HG03469 (cell line): ENCODE measurements around the gene HYOU1.
"Not testable (repeated sequence)": the region's sequence is repeated elsewhere in the genome, so short reads cannot be mapped to it uniquely, and the experiment has no call there.

Experiments
- ATAC-seq: cut with Tn5 transposase; IDR thresholded peaks from one replicate; pipeline ENCODE4 v1.9.1; 2021; ENCODE audit warnings: mild to moderate bottlenecking, moderate library complexity, moderate number of reproducible peaks; ENCODE audit not compliant: unreplicated experiment

HYOU1 gene

GRCh38 chr11:119085437-119085847 lies 28.4 kb upstream of the HYOU1 start:
- ATAC-seq: peak; percentile 11

GRCh38 chr11:119084663-119085436 lies 27.8 kb upstream of the HYOU1 start, which contains the start of gene HMBS:
HMBS (plus strand) TSS chr11:119084881; CDS start chr11:119085034, 153 bp downstream.
- peak; percentile 65 for ATAC-seq

DNA sequence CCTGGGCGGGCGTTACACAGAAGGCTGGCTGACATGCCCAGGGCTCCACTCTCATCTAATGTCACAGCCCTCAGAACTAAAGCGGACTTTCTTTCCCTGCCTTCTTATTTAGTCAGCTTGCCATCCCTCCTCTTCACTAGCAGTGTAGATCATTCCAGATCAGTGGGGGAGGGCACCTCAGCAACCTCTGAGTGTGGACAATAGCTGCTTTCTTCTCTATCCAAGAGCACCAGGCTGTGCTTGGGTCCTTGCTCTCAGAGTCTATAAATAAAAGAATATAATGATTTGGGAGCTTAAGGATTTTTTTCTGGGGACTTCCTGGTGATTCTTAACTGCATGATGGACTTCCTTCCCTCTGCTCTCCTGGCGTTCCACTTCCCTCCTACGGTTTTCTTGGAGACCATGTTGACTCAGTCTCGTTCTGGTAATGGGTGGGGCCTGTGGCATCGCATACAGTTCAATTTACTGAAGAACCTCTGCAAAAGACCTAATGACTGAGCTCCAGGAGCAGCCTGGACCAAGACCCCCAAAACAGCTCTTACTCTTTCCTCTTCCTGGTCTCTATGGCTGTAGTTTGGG lies 24.8 kb upstream of the HYOU1 start:
- no peak for ATAC-seq

- ATAC-seq: no peak
Observed at GRCh38 chr11:119078675-119079420, 21.8 kb upstream of the HYOU1 start.

DNA sequence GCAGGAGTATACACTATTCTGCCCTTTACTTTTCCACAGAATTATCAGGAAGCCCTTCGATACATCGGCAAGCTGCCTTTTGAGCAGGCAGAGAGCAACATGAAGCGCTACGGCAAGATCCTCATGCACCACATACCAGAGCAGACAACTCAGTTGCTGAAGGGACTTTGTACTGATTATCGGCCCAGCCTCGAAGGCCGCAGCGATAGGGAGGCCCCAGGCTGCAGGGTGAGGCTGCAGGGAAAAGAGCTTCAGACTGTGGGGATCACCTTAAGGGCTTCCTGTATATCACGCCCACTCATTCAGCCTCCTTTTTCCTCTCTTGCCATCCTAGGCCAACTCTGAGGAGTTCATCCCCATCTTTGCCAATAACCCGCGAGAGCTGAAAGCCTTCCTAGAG lies 20.8 kb upstream of the HYOU1 start:
- ATAC-seq: no peak

- ATAC-seq: peak; percentile 60
Observed at GRCh38 chr11:119067371-119068222, 10.6 kb upstream of the HYOU1 start, which contains the start of gene VPS11. VPS11 (plus strand) TSS chr11:119067818; CDS start chr11:119067824, 6 bp downstream.

GRCh38 chr11:119065369-119065768 lies 8.4 kb upstream of the HYOU1 start:
- ATAC-seq: no peak

DNA sequence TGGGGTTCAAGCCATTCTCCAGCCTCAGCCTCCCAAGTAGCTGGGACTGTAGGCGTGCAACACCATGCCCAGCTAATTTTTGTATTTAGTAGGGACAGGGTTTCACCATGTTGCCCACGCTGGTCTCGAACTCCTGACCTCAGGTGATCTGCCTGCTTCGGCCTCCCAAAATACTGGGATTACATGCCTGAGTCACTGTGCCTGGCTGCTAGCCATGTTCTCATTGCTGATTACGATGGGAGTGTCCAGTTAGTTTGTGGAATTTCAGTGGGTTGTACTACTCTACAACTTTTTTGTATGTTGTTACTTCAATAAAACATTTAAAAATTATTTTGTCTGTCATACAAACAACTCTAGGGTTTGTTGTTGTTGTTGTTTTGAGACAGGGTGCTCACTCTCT lies 5.8 kb upstream of the HYOU1 start:
- no peak for ATAC-seq

DNA sequence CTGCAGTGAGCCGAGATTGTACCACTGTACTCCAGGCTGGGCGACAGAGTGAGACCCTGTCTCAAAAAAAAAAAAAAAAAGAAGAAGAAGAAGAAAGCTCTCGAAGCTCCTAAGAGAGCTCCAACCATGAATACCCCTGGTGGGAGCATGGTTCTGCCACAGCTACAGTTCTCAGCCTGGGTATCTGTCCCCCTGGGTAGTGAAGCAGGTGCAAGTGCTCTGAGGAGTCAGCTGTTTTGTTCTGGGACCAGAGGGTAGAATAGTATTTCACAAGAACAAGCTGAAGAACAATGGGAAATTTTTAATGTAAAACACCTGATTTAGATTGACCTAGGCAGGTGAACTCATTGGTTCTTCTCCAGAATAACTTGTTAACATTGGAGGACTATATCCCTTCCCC lies 4.3 kb upstream of the HYOU1 start:
- ATAC-seq: no peak

DNA sequence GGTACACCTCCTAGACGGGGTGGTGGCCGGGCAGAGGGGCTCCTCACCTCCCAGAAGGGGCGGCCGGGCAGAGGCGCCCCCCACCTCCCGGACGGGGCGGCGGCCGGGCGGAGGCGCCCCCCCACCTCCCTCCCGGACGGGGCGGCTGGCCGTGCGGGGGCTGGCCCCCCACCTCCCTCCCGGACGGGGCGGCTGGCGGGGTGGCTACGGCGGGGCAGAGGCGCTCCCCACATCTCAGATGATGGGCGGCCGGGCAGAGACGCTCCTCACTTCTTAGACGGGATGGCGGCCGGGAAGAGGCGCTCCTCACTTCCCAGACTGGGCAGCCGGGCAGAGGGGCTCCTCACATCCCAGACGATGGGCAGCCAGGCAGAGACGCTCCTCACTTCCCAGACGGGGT lies 2.1 kb upstream of the HYOU1 start:
- not testable (repeated sequence) for ATAC-seq

- ATAC-seq: peak; percentile 1
Observed at GRCh38 chr11:119056421-119056999, 495 bp downstream of the HYOU1 start.

- ATAC-seq: no peak
Observed at GRCh38 chr11:119055901-119056300, 1.1 kb downstream of the HYOU1 start.

DNA sequence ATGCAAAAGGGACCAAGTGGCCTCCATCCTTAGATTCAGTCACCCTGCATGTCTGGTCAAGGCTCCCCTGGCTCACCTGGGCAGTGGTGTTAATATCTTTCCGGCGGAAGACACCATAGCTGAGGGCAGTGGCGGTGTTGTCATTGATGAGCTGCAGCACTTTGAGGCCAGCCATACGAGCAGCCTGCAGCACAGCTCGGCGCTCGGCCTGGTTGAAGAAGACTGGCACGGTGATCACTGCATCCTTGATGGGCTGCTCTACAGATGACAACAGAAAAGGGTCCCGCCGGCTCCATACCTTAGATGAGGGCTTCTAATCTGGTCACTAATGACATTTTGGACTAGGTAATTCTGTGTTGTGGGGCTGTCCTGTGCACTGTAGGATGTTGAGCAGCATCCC lies 2.6 kb downstream of the HYOU1 start:
- ATAC-seq: no peak

GRCh38 chr11:119052163-119052814 lies 4.7 kb downstream of the HYOU1 start:
- no peak for ATAC-seq

DNA sequence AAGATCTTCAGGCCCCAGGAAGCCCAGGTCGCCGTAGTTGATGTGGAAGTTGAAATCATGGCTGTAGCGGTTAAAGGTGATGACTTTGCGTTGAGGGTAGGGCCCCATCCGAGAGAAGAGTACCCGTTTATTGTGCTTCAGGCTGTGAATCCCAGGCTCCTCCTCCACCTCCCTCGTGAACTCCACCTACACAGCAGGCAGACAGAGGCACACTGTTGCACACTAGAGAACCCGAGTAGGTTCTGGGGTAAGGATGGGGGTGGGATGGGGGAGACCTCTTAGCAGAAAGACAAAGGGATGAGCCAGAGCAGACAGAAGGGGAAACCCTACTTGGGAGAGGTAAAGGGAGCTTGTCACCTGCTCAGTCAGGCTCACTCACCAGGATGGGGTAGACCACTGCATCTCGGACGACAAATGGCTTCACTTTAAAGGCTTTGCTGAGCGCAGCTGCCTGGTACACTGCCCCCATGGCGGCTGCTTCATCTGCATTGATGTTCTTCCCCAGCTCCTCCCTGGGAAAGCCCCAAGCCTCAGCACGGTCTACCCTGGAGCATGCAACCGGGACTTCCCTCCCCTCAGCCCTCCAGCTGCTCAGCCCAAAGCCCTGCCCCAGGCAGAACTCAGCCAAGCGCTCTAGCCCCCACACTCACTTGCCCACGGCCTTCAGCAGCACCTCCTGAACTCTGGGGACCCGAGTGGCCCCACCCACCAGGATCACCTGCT lies 5.4 kb downstream of the HYOU1 start:
- no peak for ATAC-seq

GRCh38 chr11:119049081-119049480 lies 7.9 kb downstream of the HYOU1 start:
- no peak for ATAC-seq

DNA sequence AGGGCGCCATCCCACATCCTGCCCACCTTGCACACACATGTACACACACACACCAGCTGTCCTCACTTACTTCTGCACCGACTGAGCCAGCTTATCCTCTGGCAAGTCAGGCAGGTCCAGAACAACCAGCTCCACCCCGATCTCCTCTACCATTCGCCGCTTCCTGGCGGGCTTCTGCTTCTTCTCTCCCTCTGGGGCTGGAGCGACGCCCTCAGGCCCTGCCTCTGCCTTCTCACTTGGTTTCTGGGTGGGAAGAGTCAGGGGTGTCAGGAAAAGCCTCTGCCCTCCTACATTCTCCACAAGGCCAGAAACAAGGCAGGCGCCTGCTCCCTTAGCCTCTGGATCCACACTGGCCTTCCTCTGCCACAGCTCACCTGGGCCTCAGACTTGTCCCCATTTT lies 8.4 kb downstream of the HYOU1 start:
- ATAC-seq: no peak

GRCh38 chr11:119047205-119047604 lies 9.8 kb downstream of the HYOU1 start:
- ATAC-seq: no peak

- no peak for ATAC-seq
Observed at GRCh38 chr11:119046489-119046888, 10.5 kb downstream of the HYOU1 start.
